B cell (primary cell): ENCODE data around the gene RRAD. TPM values are rescaled to one million over a fixed set of nuclear protein-coding genes. Genes with fewer than 3 reads are reported as not detected.
"Not testable (repeated sequence)": the region's sequence is repeated elsewhere in the genome, so short reads cannot be mapped to it uniquely, and the experiment has no call there.

Source experiments
- ATAC-seq: fragments of 200-7000 bp; cut with Tn5 transposase; one replicate; pipeline ENCODE4 v1.10.0; 2021; ENCODE audit warnings: low read depth, mild to moderate bottlenecking, moderate number of reproducible peaks, moderate library complexity
- CTCF ChIA-PET: fragments of 350-600 bp; sonication (Branson Sonifier 250); formaldehyde crosslinking; loops from one replicate; lab custom pipeline; 2021; ENCODE audit warnings: antibody characterized with exemption, inconsistent platforms; lab: Charles Lee
- POLR2A ChIA-PET: fragments of 350-600 bp; sonication (Branson Sonifier 250); formaldehyde crosslinking; loops from one replicate; lab custom pipeline; 2021; ENCODE audit warnings: antibody characterized with exemption; lab: Charles Lee
- DNase-seq: peaks from one replicate; pipeline ENCODE4 v3.0.0; 2013
- H2AFZ ChIP-seq: 2 replicates; pipeline ENCODE4 v1.6.1; 2012; ENCODE audit warnings: mild to moderate bottlenecking, low read depth, low read length; ENCODE audit not compliant: insufficient read depth, poor library complexity, severe bottlenecking
- H3K27ac ChIP-seq, 2 donors: 1 replicate in 1 of 2; 2 replicates in 1 of 2; pipeline ENCODE4 v1.5.1; 2012 to 2013; ENCODE audit warnings: low read length in 2 of 2, mild to moderate bottlenecking in 2 of 2, moderate library complexity in 1 of 2
- H3K27me3 ChIP-seq, 4 experiments: fragments of 200-600 bp in 1 of 4; sonication (generic) in 1 of 4; replicated peaks in 1 of 4; 1 replicate in 2 of 4; 2 replicates in 2 of 4; pipeline versions ENCODE4 v1.6.1 to v1.7.0; 2013 to 2016; ENCODE audit warnings: low read length in 3 of 4, mild to moderate bottlenecking in 2 of 4, mixed read lengths in 1 of 4, moderate library complexity in 1 of 4; ENCODE audit not compliant: insufficient read depth in 4 of 4, control insufficient read depth in 3 of 4; ENCODE audit errors: control extremely low read depth in 1 of 4
- H3K36me3 ChIP-seq, 2 experiments: replicated peaks in 1 of 2; 1 replicate in 1 of 2; 2 replicates in 1 of 2; pipeline versions ENCODE4 v1.6.1 to v1.7.1; 2013; ENCODE audit warnings: low read length in 1 of 2; ENCODE audit not compliant: insufficient read depth in 2 of 2, control insufficient read depth in 1 of 2; ENCODE audit errors: control extremely low read depth in 1 of 2, extremely low read depth in 1 of 2
- H3K4me1 ChIP-seq, 2 donors: fragments of 200-600 bp in 1 of 2; sonication (generic) in 1 of 2; 1 replicate in 1 of 2; 2 replicates in 1 of 2; pipeline versions ENCODE4 v1.5.1 to v1.6.1; 2013 to 2017; ENCODE audit warnings: low read length in 2 of 2; ENCODE audit not compliant: control insufficient read depth in 2 of 2, insufficient read depth in 2 of 2
- H3K4me2 ChIP-seq: replicated peaks from 2 replicates; pipeline ENCODE3; 2012; ENCODE audit warnings: mild to moderate bottlenecking, low read depth, low read length; ENCODE audit not compliant: poor library complexity, severe bottlenecking
- H3K4me3 ChIP-seq, 5 experiments: fragments of 200-600 bp in 1 of 5; sonication (generic) in 1 of 5; 1 replicate in 3 of 5; 2 replicates in 2 of 5; pipeline versions ENCODE4 v1.5.1 to v1.7.0; 2011 to 2016; ENCODE audit warnings: low read length in 4 of 5, mild to moderate bottlenecking in 4 of 5, low read depth in 2 of 5, control low read depth in 1 of 5, moderate library complexity in 1 of 5; ENCODE audit not compliant: insufficient read depth in 1 of 5; ENCODE audit errors: control extremely low read depth in 1 of 5, extremely low read depth in 1 of 5
- H3K79me2 ChIP-seq: fragments of 200-600 bp; sonication (generic); one replicate; pipeline ENCODE4 v1.6.0; 2016; ENCODE audit warnings: low read length; ENCODE audit not compliant: control insufficient read depth, insufficient read depth
- H3K9ac ChIP-seq: fragments of 200-600 bp; sonication (generic); 2 replicates; pipeline ENCODE4 v1.6.1; 2017; ENCODE audit warnings: mild to moderate bottlenecking, low read length, moderate library complexity
- H3K9me3 ChIP-seq, 3 donors: one replicate each; pipeline versions ENCODE4 v1.6.1 to v1.7.1; 2013; ENCODE audit warnings: low read length in 2 of 3; ENCODE audit not compliant: control insufficient read depth in 2 of 3, insufficient read depth in 1 of 3; ENCODE audit errors: control extremely low read depth in 1 of 3
- H4K20me1 ChIP-seq: 2 replicates; pipeline ENCODE4 v1.6.0; 2012; ENCODE audit warnings: mild to moderate bottlenecking, low read length; ENCODE audit not compliant: insufficient read depth, control insufficient read depth, poor library complexity, severe bottlenecking
- H3K27ac Mint-ChIP-seq: one replicate; pipeline ENCODE4 v1.8.0; 2021; ENCODE audit warnings: mixed read lengths
- H3K27me3 Mint-ChIP-seq: one replicate; pipeline ENCODE4 v1.8.0; 2021; ENCODE audit warnings: mixed read lengths
- H3K4me1 Mint-ChIP-seq: one replicate; pipeline ENCODE4 v1.8.0; 2021; ENCODE audit warnings: mixed read lengths
- H3K4me3 Mint-ChIP-seq: one replicate; pipeline ENCODE4 v1.8.0; 2021; ENCODE audit warnings: mixed read lengths
- H3K9me3 Mint-ChIP-seq: one replicate; pipeline ENCODE4 v1.8.0; 2022; ENCODE audit warnings: mixed read lengths; ENCODE audit not compliant: insufficient read depth
- CTCF ChIP-seq: fragments of 200-600 bp; IDR thresholded peaks from one replicate; pipeline ENCODE4 v1.8.0; 2022; ENCODE audit warnings: antibody characterized with exemption, mild to moderate bottlenecking
- WGBS: methylation state at CpG from one replicate; pipeline ENCODE4 v1.1.5; 2013; ENCODE audit warnings: missing lambda C conversion rate; ENCODE audit not compliant: insufficient coverage; 5-methylcytosine and 5-hydroxymethylcytosine counted together
- intact Hi-C: fragments of 100-400 bp; cut with micrococcal nuclease; formaldehyde crosslinking; loops from one replicate; pipeline ENCODE4 v1.10.0; 2022
- polyA plus RNA-seq: library from polyadenylated mRNA; depleted of rRNA; stranded (reverse); fragments of >200 nt; gene quantifications from 2 replicates; pipeline ENCODE4 v1.2.3, GENCODE V29; 2012
- total RNA-seq, 2 donors: library from RNA; stranded (reverse); fragments of 120-200 nt in 1 of 2; gene quantifications; 1 replicate in 1 of 2; 2 replicates in 1 of 2; pipeline versions ENCODE4 v1.2.3 to v1.2.4, GENCODE V29; 2013 to 2022

Gene RRAD
- total and polyA plus RNA-seq, 2 donors (not counting 1 experiment from before 2014, with no cell fraction given) = 0.64 to 1.9 TPM

- peaks cover 14% of the 10 kb centered on the region for H4K20me1 ChIP-seq
- Mint-ChIP-seq H3K27me3 (no peaks in the 10 kb centered on the region), H3K4me3 (peak within 1 kb of the TSS; percentile 99), H3K4me1 (peaks cover 54% of the 10 kb centered on the region), H3K9me3 (no peaks in the 10 kb centered on the region), H3K27ac (peak within 1 kb of the TSS; percentile 98)
- whole genome bisulfite sequencing = 64% methylated on average over 43 of the region's 44 CpGs
- intact Hi-C loops = no loop called here
- H3K4me3 ChIP-seq = peak within 1 kb of the TSS; percentile 28 to 92 (median 90)
- peak within 1 kb of the TSS; percentile 95 for H3K9ac ChIP-seq
- peaks cover 0 to 26% of the 10 kb centered on the region in 2 experiments for H3K36me3 ChIP-seq
- peaks cover 24 to 33% of the 10 kb centered on the region in 2 donors for H3K4me1 ChIP-seq
- no peak for TF ChIP-seq CTCF
- ChIA-PET CTCF (no interaction called here), POLR2A (no interaction called here)
- H3K27ac ChIP-seq = peak within 1 kb of the TSS; percentile 86 to 92
- no peak for ATAC-seq
- peak within 1 kb of the TSS; percentile 88 for H3K4me2 ChIP-seq
- no peaks in the 10 kb centered on the region for H3K27me3 ChIP-seq
- no peaks in the 10 kb centered on the region for H3K9me3 ChIP-seq
- no peak for DNase-seq
- peaks cover 26% of the 10 kb centered on the region for H3K79me2 ChIP-seq
- H2AFZ ChIP-seq = peak within 1 kb of the TSS; percentile 96
Measured at GRCh38 chr16:66935314-66936011, 10.1 kb upstream of the RRAD start, which contains the start of gene CES2. TSS of gene CES2 (plus strand) at chr16:66935516. CDS start at chr16:66935636, 120 bp downstream.

- ATAC-seq, H3K27me3 ChIP-seq, H3K9me3 ChIP-seq, H3K27me3 Mint-ChIP-seq, CTCF ChIA-PET, H3K9me3 Mint-ChIP-seq, POLR2A ChIA-PET, DNase-seq: not testable (repeated sequence)
- H3K9ac ChIP-seq = peak overlapping the region; percentile 95
- peaks cover 14% of the 10 kb centered on the region for H4K20me1 ChIP-seq
- Mint-ChIP-seq H3K27ac (peak overlapping the region; percentile 98), H3K4me3 (peak overlapping the region; percentile 99), H3K4me1 (peaks cover 54% of the 10 kb centered on the region)
- H3K27ac ChIP-seq = peak overlapping the region; percentile 86 to 92
- intact Hi-C loops = loop anchor here (1.0 to 5.0 kb wide), 2 partner anchors 12 to 53 kb away; partner anchors contain the start of gene PDP2
- peak overlapping the region; percentile 28 to 92 (median 90) for H3K4me3 ChIP-seq
- peaks cover 24 to 33% of the 10 kb centered on the region in 2 donors for H3K4me1 ChIP-seq
- peaks cover 26% of the 10 kb centered on the region for H3K79me2 ChIP-seq
- WGBS = 4% methylated on average over 10 of the region's 24 CpGs
- H3K4me2 ChIP-seq = peak overlapping the region; percentile 88
- peaks cover 0 to 20% of the 10 kb centered on the region in 2 experiments for H3K36me3 ChIP-seq
- peak overlapping the region; percentile 96 for H2AFZ ChIP-seq
Measured at GRCh38 chr16:66934839-66935313, 9.5 kb upstream of the RRAD start.
